Neuronal stem cell (in vitro differentiated cells): Measurements from ENCODE around the gene TMEM132C.

Experiments
- DNase-seq: peaks from one replicate; pipeline ENCODE4 v3.0.0-alpha.2; 2013; ENCODE audit warnings: low spot score
- H2AFZ ChIP-seq: one replicate; pipeline ENCODE4 v1.6.1; 2013; ENCODE audit warnings: mild to moderate bottlenecking, low read length, inconsistent platforms
- H2AK5ac ChIP-seq: 2 replicates; pipeline ENCODE4 v1.6.1; 2013; ENCODE audit warnings: low read depth, mild to moderate bottlenecking, inconsistent platforms, low read length, moderate library complexity, mixed read lengths
- H2BK120ac ChIP-seq: 2 replicates; pipeline ENCODE4 v1.6.1; 2013; ENCODE audit warnings: low read depth, mild to moderate bottlenecking, inconsistent platforms, low read length, moderate library complexity, mixed read lengths
- H2BK12ac ChIP-seq: one replicate; pipeline ENCODE4 v1.6.1; 2013; ENCODE audit warnings: low read length, inconsistent platforms
- H2BK15ac ChIP-seq: 2 replicates; pipeline ENCODE4 v1.6.1; 2013; ENCODE audit warnings: mild to moderate bottlenecking, low read length, inconsistent platforms, mixed read lengths
- H2BK5ac ChIP-seq: one replicate; pipeline ENCODE4 v1.6.1; 2013; ENCODE audit warnings: inconsistent platforms, mild to moderate bottlenecking, low read length, moderate library complexity
- H3K14ac ChIP-seq: one replicate; pipeline ENCODE4 v1.6.1; 2013; ENCODE audit warnings: low read length, inconsistent platforms
- H3K18ac ChIP-seq: 2 replicates; pipeline ENCODE4 v1.6.1; 2013; ENCODE audit warnings: low read length, inconsistent platforms
- H3K23ac ChIP-seq: 2 replicates; pipeline ENCODE4 v1.6.1; 2013; ENCODE audit warnings: low read depth, mild to moderate bottlenecking, mixed read lengths, low read length, inconsistent platforms; ENCODE audit not compliant: poor library complexity
- H3K27ac ChIP-seq: replicated peaks from 3 replicates; pipeline ENCODE4 v1.5.1; 2013; ENCODE audit warnings: low read length, inconsistent platforms
- H3K27me3 ChIP-seq, 3 experiments: 2 replicates each; pipeline ENCODE4 v1.6.1; 2013; ENCODE audit warnings: low read length in 3 of 3, mild to moderate bottlenecking in 2 of 3, inconsistent platforms in 1 of 3, low read depth in 1 of 3, mixed read lengths in 1 of 3, moderate library complexity in 1 of 3; ENCODE audit not compliant: control insufficient read depth in 3 of 3, insufficient read depth in 3 of 3
- H3K36me3 ChIP-seq, 2 donors: replicated peaks in 1 of 2; 2 replicates each; pipeline ENCODE4 v1.6.1; 2013; ENCODE audit warnings: low read length in 2 of 2; ENCODE audit not compliant: control insufficient read depth in 2 of 2, insufficient read depth in 2 of 2
- H3K4ac ChIP-seq: 2 replicates; pipeline ENCODE4 v1.6.1; 2013; ENCODE audit warnings: inconsistent platforms, mild to moderate bottlenecking, low read length, moderate library complexity
- H3K4me1 ChIP-seq, 2 donors: 1 replicate in 1 of 2; 2 replicates in 1 of 2; pipeline ENCODE4 v1.6.1; 2013; ENCODE audit warnings: low read length in 2 of 2, low read depth in 1 of 2; ENCODE audit not compliant: control insufficient read depth in 2 of 2, insufficient read depth in 1 of 2
- H3K4me2 ChIP-seq: one replicate; pipeline ENCODE4 v1.6.1; 2013; ENCODE audit warnings: mild to moderate bottlenecking, low read length, inconsistent platforms; ENCODE audit not compliant: insufficient read depth, poor library complexity, severe bottlenecking
- H3K4me3 ChIP-seq, 2 donors: 2 replicates each; pipeline ENCODE4 v1.5.1; 2013; ENCODE audit warnings: low read length in 2 of 2, mild to moderate bottlenecking in 2 of 2, inconsistent platforms in 1 of 2, moderate library complexity in 1 of 2
- H3K79me1 ChIP-seq: one replicate; pipeline ENCODE4 v1.6.1; 2013; ENCODE audit warnings: low read depth, mild to moderate bottlenecking, inconsistent platforms, low read length, moderate library complexity
- H3K9ac ChIP-seq: one replicate; pipeline ENCODE4 v1.6.1; 2013; ENCODE audit warnings: mild to moderate bottlenecking, low read depth, low read length, inconsistent platforms; ENCODE audit not compliant: poor library complexity
- H3K9me3 ChIP-seq, 2 donors: replicated peaks in 1 of 2; 2 replicates each; pipeline versions ENCODE3 to v1.6.1; 2013; ENCODE audit warnings: low read length in 2 of 2, mild to moderate bottlenecking in 2 of 2, inconsistent platforms in 1 of 2, low read depth in 1 of 2, mixed read lengths in 1 of 2, moderate library complexity in 1 of 2; ENCODE audit not compliant: control insufficient read depth in 2 of 2, insufficient read depth in 1 of 2
- H4K8ac ChIP-seq: one replicate; pipeline ENCODE4 v1.6.1; 2013; ENCODE audit warnings: low read depth, mild to moderate bottlenecking, inconsistent platforms, low read length, moderate library complexity
- H4K91ac ChIP-seq: one replicate; pipeline ENCODE4 v1.6.1; 2013; ENCODE audit warnings: low read length, low read depth, mild to moderate bottlenecking, inconsistent platforms; ENCODE audit not compliant: poor library complexity
- WGBS, 2 donors: extraction: QIAGEN DNeasy Blood & Tissue Kit; methylation state at CpG; one replicate each; pipeline ENCODE4 v1.1.7; 2013; ENCODE audit warnings: missing lambda C conversion rate in 2 of 2, mixed read lengths in 1 of 2; ENCODE audit not compliant: insufficient read length in 2 of 2, insufficient replicate concordance in 1 of 2; ENCODE audit errors: extremely low coverage in 2 of 2; 5-methylcytosine and 5-hydroxymethylcytosine counted together

Gene TMEM132C

GRCh38 chr12:128267651-128268378 lies 845 bp downstream of the TMEM132C start:
- Histone ChIP-seq H3K27ac (no peak overlapping the region), H3K27me3 (peaks cover 0 to 54% (median 19%) of the 10 kb centered on the region in 3 experiments), H2BK120ac (no peak overlapping the region), H2AK5ac (no peak overlapping the region), H4K8ac (no peak overlapping the region), H2BK5ac (no peak overlapping the region), H3K79me1 (no peaks in the 10 kb centered on the region), H3K23ac (peak overlapping the region; percentile 50), H2BK12ac (no peak overlapping the region), H3K36me3 (no peaks in the 10 kb centered on the region), H3K4me2 (peak overlapping the region; percentile 77), H4K91ac (no peak overlapping the region), H3K9me3 (peaks cover 2 to 14% of the 10 kb centered on the region in 2 donors), H3K14ac (peak overlapping the region; percentile 91), H2AFZ (peak overlapping the region; percentile 85), H2BK15ac (peak overlapping the region; percentile 38), H3K9ac (peak overlapping the region; percentile 30), H3K4me3 (peak overlapping the region; percentile 64 to 97), H3K4ac (no peak overlapping the region), H3K4me1 (peaks cover 10 to 15% of the 10 kb centered on the region in 2 donors), H3K18ac (peak overlapping the region; percentile 38)
- WGBS, 2 donors = no CpG with 5 or more reads among the region's 51 CpGs
- DNase-seq = no peak

GRCh38 chr12:128268379-128268995 lies 1.5 kb downstream of the TMEM132C start:
- no peak for DNase-seq
- peak overlapping the region; percentile 31 to 97 for H3K4me3 ChIP-seq
- no peak overlapping the region for H2AK5ac ChIP-seq
- H2AFZ ChIP-seq = peak overlapping the region; percentile 85
- peak overlapping the region; percentile 38 for H2BK15ac ChIP-seq
- H4K91ac ChIP-seq = no peak overlapping the region
- H3K27me3 ChIP-seq = peaks cover 0 to 54% (median 19%) of the 10 kb centered on the region in 3 experiments
- H3K9me3 ChIP-seq = peaks cover under 1 to 21% of the 10 kb centered on the region in 2 donors
- peak overlapping the region; percentile 30 for H3K9ac ChIP-seq
- no peak overlapping the region for H3K27ac ChIP-seq
- no peak overlapping the region for H2BK5ac ChIP-seq
- no peak overlapping the region for H2BK120ac ChIP-seq
- peak overlapping the region; percentile 5 for H3K14ac ChIP-seq
- peaks cover 10 to 15% of the 10 kb centered on the region in 2 donors for H3K4me1 ChIP-seq
- H3K36me3 ChIP-seq = no peaks in the 10 kb centered on the region
- H3K23ac ChIP-seq = no peak overlapping the region
- peak overlapping the region; percentile 58 for H2BK12ac ChIP-seq
- H3K79me1 ChIP-seq = no peaks in the 10 kb centered on the region
- peak overlapping the region; percentile 27 for H3K18ac ChIP-seq
- H3K4ac ChIP-seq = no peak overlapping the region
- H3K4me2 ChIP-seq = peak overlapping the region; percentile 55
- WGBS, 2 donors = no CpG with 5 or more reads among the region's 32 CpGs
- H4K8ac ChIP-seq = no peak overlapping the region

GRCh38 chr12:128269181-128269591 lies 2.2 kb downstream of the TMEM132C start:
- Histone ChIP-seq H3K27ac (no peak overlapping the region), H3K4me1 (peaks cover 10 to 15% of the 10 kb centered on the region in 2 donors), H3K4me2 (peak overlapping the region; percentile 23), H3K9me3 (peaks cover 0 to 22% of the 10 kb centered on the region in 2 donors), H3K4ac (no peak overlapping the region), H3K23ac (no peak overlapping the region), H3K4me3 (peak overlapping the region in 1 of 2 donors; percentile 97), H2AK5ac (no peak overlapping the region), H4K91ac (no peak overlapping the region), H2BK5ac (no peak overlapping the region), H2BK12ac (no peak overlapping the region), H2BK15ac (no peak overlapping the region), H3K18ac (no peak overlapping the region), H4K8ac (no peak overlapping the region), H3K79me1 (no peaks in the 10 kb centered on the region), H2AFZ (peak overlapping the region; percentile 57), H3K27me3 (peaks cover 0 to 54% (median 19%) of the 10 kb centered on the region in 3 experiments), H3K9ac (no peak overlapping the region), H3K36me3 (no peaks in the 10 kb centered on the region), H2BK120ac (no peak overlapping the region), H3K14ac (no peak overlapping the region)
- DNase-seq = no peak
- no CpG with 5 or more reads among the region's 10 CpGs for WGBS, 2 donors

- Histone ChIP-seq H2AK5ac (no peak overlapping the region), H4K8ac (no peak overlapping the region), H3K18ac (no peak overlapping the region)
Measured at GRCh38 chr12:128276471-128276870, 9.5 kb downstream of the TMEM132C start.

More at GRCh38 chr12:128276471-128276870, 9.5 kb downstream of the TMEM132C start:
- no peak overlapping the region for H2BK12ac ChIP-seq
- H3K4ac ChIP-seq = no peak overlapping the region
- peaks cover 0 to 23% of the 10 kb centered on the region in 2 donors for H3K36me3 ChIP-seq
- DNase-seq = no peak
- no peaks in the 10 kb centered on the region for H3K27me3 ChIP-seq
- no peak overlapping the region for H3K14ac ChIP-seq
- no peaks in the 10 kb centered on the region for H3K4me1 ChIP-seq
- H3K79me1 ChIP-seq = no peaks in the 10 kb centered on the region
- peaks cover 2 to 51% of the 10 kb centered on the region in 2 donors for H3K9me3 ChIP-seq
- no peak overlapping the region for H2AFZ ChIP-seq
- H3K23ac ChIP-seq = no peak overlapping the region
- no CpG with 5 or more reads among the region's 4 CpGs for WGBS, 2 donors
- H4K91ac ChIP-seq = no peak overlapping the region
- no peak overlapping the region for H3K4me3 ChIP-seq
- H3K4me2 ChIP-seq = no peak overlapping the region
- H3K27ac ChIP-seq = no peak overlapping the region
- no peak overlapping the region for H2BK5ac ChIP-seq
- no peak overlapping the region for H2BK15ac ChIP-seq
- no peak overlapping the region for H3K9ac ChIP-seq
- H2BK120ac ChIP-seq = no peak overlapping the region
